GM12875 (cell line): ENCODE data around the gene NME1.
"Not testable (repeated sequence)": the region's sequence is repeated elsewhere in the genome, so short reads cannot be mapped to it uniquely, and the experiment has no call there.

Experiments used
- H3K4me3 ChIP-seq: one replicate; pipeline ENCODE4 v1.5.1; 2011; ENCODE audit warnings: low read depth, low read length, control low read depth
- TF ChIP-seq, protein P1 (sequence below): IDR thresholded peaks from 2 replicates; pipeline ENCODE4 v1.5.1; 2011; ENCODE audit warnings: low read depth, mild to moderate bottlenecking, control low read depth, inconsistent platforms, low read length, moderate library complexity, borderline replicate concordance; ENCODE audit not compliant: insufficient read depth

Gene NME1

DNA sequence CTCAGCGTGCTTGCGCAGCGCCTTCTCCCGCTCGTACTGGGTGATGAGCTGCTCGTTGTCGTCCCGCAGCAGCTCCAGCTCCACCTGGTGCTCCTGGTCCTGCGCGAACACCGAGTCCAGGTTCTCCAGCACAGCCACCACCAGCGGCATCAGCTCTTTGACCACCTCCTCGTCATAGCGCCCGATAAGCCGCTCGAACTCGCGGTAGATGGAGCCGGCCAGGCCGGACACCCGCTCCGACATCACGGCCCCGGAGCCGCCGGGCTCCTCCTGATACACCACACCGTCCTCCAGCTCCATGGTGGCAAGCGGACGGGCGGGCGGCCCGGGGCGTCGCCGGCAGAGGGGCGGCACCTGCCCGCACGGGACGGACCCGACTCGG, 33.0 kb upstream of the NME1 start:
- peak overlapping the region; percentile 91 for H3K4me3 ChIP-seq
- TF ChIP-seq, protein P1, sequence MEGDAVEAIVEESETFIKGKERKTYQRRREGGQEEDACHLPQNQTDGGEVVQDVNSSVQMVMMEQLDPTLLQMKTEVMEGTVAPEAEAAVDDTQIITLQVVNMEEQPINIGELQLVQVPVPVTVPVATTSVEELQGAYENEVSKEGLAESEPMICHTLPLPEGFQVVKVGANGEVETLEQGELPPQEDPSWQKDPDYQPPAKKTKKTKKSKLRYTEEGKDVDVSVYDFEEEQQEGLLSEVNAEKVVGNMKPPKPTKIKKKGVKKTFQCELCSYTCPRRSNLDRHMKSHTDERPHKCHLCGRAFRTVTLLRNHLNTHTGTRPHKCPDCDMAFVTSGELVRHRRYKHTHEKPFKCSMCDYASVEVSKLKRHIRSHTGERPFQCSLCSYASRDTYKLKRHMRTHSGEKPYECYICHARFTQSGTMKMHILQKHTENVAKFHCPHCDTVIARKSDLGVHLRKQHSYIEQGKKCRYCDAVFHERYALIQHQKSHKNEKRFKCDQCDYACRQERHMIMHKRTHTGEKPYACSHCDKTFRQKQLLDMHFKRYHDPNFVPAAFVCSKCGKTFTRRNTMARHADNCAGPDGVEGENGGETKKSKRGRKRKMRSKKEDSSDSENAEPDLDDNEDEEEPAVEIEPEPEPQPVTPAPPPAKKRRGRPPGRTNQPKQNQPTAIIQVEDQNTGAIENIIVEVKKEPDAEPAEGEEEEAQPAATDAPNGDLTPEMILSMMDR = no peak

DNA sequence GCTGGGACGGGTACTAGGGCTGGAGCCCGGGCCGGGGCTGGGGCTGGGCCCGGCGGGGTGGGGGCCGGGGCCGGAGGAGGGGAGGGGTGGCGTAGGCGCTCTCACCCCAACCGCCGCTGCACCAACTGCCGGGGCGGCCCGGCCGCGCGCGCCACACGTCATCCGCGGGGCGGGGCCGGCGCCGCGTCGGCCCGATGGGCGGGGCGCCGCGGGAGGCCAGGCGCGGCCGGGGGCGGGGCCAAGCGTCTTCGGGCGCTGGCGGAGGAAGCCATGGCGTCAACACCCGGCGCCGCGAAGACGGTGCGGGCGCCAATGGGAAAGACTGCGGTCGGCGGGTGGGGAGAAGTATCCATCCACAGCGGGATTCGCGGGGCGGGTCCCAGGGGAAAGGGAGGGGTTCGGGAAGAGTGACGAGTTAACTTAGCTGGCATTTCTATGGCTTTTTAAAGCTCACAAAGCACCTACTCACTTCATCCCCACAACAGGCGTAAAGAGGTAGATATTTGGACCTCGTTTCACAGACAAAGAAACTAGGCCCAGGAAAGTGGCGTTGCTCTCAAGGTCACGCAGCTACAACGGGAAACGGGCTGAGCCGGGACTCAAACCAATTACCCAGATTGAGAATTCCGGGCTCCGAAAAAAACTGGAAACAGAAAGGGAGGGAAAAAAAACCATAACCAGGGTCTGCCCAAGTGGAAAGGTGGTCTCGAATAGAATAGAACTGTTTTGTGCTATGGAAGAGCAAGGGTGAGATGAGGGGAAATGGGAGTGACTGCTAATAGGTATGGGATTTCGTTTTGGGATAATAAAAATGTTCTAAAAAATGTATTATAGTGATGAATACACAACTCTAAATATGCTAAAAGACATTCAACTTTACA, 32.4 kb upstream of the NME1 start, which contains the start of gene SPAG9:
Gene SPAG9 (minus strand): TSS at position 130 of the 881 bp plus-strand sequence. CDS start 212 bp downstream, outside the sequence.
- peak within 1 kb of the TSS; percentile 91 for H3K4me3 ChIP-seq
- TF ChIP-seq, protein P1 = no peak

DNA sequence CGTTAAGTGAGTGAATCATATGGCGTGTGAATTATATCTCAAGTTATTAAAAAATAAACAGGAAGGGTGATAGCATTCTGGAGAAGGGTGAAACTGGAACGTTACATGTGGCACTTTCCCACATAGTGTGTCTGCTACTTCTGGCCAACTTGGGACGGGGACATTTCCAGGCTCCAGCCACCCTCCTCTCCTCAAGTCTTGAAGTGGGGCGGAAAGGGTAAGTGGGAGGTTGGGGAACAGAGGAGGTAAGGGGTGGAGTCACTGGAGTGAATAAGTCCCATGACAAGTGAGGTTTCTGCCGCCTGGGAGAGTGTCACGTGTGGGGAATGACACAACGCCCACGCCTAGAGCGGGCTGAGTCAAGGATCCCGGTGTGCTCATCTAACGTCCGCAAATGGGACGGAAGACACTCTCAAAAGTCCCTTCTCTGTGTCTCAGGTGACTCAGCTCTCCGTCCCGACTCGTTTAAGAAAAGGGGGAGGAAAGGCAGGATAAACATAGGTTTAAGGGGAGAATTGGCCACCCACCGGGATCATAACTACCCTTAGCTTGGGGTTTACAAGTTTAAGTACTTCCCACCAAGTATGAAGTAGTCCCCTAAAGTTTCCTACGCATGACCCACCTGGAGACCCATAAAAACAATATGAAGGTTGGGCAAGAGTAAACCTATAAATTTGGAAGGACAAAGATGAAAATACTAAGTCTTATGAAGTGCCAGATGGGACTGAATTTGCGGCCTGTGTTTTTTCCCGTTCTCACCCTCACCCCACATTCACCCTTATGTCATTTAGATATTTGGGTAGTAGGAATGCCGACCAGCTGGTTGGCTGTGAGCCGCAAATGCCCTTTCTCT, 31.5 kb upstream of the NME1 start:
- TF ChIP-seq, protein P1 = no peak
- peak overlapping the region; percentile 29 for H3K4me3 ChIP-seq

DNA sequence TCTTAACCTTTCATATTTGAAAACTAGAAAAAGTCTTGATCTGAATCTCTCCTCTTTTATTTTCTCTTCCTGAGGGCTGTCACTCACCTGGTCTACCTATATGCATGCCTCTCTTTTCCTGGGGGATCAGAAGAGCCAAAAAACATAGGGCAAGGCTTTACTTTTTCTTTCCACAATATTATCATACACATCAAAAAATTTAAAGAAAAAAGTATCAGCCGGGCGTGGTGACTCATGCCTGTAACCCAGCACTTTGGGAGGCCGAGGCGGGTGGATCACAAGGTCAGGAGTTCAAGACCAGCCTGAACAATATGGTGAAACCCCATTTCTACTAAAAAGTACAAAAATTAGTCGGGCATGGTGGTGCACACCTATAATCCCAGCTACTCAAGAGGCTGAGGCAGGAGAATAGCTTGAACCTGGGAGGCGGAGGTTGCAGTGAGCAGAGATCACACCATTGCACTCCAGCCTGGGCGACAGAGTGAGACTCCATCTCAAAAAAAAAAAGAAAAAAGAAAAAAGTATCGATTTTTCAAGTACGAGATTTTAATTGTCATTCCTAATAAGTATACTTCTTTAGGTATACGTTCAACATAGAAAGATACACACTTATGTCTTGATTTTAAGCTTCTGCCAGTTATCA, 30.8 kb upstream of the NME1 start:
- H3K4me3 ChIP-seq = not testable (repeated sequence)

DNA sequence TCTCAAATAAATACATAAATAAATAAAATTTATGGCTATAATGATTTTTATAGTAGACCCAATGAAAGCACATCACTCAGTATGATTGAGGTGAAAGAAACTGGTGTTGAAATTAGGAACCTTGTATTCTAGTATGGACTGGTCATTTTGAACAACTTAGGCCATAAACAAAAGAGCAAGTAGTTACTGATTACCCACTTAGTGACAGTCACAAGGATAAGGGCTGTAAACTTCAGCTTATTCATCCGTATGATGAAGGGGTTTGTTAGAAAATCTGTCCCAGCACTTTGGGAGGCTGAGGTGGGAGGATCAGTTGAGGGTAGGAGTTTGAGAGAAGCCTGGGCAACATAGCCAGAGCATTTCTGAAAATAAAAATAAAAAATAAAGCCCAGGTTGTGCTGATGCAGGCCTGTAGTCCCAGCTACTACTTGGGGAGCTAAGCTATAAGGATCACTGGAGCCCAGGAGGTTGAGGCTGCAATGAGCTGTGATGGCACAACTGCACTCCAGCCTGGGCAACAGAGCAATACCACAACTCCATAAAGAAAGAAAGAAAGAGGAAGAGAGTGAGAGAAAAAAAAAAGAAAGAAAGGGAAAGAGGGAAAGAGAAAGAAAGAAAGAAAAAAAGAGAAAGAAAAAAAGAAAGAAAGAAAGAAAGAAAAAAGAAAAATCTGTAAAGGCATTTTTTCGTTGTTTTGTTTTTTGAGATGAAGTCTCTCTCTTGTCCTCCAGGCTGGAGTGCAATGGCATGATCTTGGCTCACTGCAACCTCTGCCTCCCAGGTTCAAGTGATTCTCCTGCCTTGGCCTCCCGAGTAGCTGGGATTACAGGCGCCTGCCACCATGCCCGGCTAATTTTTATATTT, 28.5 kb upstream of the NME1 start:
- TF ChIP-seq, protein P1 = no peak
- H3K4me3 ChIP-seq = no peak overlapping the region

DNA sequence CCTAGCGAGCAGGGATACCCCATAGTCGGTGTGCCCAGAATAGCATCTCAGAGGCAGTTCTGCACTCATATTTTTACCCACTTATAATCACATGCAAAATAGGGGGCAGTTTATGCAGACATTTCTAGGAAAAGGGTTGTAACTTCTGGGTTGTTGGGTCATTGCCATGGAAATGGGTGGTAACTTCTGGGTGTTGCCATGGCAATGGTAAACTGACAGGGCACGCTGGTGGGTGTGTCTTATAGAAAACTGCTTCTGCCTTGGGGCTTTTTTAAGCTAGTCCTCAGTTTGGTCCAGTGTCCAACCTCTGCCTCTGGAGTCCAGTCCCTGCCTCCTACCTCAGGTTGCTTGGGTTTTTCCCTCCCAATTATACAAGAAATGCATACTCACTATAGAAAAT, 25.3 kb upstream of the NME1 start:
- TF ChIP-seq, protein P1 = no peak
- no peak overlapping the region for H3K4me3 ChIP-seq
